Measurements from ENCODE around the gene LRP1B.
"Not testable (repeated sequence)": the region's sequence is repeated elsewhere in the genome, so short reads cannot be mapped to it uniquely, and the experiment has no call there.

Gene LRP1B

DNA sequence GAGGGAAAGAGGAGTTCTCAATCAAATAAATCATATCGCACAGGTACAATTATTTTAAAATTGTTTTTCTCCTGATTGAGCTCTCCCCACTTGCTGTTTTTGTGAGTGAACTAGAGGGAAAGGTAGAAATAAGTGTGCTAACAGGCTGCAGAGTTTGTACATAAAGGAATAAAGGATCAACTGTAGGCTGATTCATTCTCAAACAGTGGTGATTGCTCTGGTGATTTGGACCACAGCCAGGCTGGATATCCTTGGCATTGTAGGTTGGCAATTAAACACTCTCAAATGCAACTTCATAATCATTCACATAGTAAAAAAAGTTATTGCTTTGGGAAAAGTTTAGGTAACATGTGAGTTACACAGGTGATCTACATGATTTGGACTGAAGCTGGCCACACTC, 29.8 kb downstream of the LRP1B start:
- no peak for DNase-seq

DNA sequence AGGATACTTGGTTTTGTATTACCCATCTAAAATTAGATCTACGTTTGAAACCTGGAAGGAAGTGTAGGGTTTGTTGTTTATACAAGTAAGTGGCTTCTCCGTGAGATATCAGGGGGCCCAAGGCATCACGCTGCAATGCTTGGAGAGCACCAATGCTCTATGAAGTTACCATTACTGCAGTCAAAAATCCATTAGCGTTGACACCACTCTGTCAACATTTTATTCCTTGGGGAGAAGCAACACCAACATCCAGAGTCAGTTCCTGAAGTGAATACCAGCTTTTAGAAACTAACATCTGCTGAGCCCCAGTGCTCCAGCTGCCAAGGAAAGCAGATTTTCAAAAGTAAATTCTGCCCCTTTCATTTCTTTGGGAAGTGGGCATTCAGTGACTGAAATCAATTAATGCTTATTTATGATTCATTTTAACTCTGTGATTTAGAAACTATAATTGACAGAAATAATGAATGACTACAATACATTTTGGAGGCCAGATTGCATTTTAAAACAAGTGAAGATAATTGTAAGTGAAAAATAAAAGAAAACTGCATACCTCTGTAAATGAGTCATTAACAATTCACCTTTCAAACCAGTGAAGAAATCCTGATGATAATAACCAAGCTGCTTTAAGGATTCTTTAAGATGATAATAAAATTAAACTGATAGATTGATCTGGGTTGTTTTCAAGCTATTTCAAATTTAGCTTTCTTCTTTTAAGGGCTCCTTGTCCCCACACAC, 30.5 kb downstream of the LRP1B start:
- no peak for DNase-seq

DNA sequence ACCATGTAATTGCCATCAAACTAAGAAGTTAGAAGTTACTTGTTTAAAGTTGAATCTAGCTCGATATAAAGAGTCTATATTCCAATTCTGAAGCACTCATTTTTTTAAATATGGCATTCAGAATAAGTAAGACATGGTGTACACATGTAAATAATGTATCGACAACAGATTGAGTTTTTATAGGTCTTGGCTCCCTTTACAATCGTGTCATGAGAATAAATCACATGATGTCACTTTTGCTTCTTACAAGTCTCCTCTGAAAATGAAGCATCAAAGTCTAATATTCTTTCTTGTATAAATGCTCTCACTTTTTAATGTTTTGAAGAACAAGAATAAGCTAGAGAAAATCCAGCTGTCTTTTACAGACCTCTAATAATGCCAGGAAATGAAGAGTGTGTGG, 33.1 kb downstream of the LRP1B start:
- DNase-seq, result no peak

DNA sequence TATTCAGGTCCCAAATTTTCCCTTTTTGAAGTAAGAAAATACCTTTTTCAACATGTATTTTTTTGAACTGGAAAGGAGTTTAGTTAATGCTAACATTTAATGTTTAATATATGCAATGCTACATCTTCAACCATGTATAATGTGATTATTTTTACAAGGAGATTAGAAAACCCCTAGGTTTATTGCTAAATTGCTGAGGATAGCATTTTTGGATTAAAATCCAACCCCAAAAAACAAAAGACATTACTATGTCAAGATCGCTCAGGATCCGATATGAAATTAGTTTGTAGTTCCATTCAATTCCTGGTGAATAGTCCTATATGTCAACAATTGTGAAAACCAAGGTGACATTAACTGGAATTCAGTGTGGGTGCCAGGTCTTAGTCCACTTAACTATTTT, 35.2 kb downstream of the LRP1B start:
- no peak for DNase-seq

DNA sequence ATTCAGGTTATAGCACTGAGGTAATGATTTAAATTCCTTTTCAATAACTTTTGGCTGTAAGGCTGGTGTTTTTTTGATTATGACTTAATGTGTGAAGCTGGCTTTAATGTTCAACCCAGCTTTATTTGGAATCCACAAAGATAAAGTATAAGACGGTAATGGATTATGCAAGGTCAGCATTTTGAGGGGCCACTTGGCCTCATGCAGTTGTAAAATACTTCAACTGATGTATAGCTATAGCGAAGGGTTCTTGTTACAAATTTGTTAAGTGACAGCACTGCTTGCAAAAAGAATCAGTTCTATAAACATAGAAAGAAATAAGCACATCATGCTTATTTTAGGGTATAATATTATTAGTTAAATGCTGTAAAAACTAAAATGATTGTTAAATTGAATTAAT, 36.6 kb downstream of the LRP1B start:
- DNase-seq, result no peak

DNA sequence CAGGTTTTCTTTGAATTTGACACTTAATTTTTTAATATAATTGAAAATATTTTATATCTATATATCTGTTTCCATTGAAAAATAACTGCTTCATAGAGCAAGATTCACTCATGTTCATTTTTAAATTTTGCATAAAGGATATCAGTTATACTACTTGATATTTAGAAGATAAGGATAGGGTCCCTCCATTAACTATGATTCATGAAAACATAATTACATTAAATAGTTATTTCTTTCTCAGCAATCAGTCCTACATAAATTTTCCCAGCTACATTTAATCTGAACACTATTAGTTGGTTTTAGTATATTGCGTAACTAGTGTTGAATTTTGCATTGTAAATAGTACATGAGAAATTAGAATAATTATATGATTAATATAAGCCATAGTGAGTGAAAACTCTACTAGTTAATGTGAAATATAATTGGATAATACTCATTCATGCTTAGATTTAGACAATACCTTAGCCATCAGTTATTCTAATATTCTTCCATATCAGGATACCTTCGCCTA, 42.7 kb downstream of the LRP1B start:
- no peak for DNase-seq

DNA sequence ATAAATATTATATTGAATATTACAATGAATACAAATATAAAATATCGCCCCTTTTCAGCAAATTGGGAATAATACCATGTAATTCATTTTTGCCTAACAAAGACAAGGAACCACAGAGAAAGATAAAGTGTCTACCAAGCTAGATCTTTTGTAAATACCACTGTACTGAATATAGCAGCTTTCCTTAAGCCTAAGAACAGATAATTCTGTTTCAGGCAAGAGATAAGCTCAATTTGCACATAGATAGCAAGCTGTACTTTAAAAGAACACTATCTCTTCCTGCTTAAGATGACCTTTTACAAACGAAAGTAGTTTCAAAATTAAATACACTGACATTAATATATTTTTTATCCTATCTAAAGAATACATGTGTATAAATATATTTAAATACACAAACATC, 43.2 kb downstream of the LRP1B start:
- DNase-seq, result not testable (repeated sequence)

DNA sequence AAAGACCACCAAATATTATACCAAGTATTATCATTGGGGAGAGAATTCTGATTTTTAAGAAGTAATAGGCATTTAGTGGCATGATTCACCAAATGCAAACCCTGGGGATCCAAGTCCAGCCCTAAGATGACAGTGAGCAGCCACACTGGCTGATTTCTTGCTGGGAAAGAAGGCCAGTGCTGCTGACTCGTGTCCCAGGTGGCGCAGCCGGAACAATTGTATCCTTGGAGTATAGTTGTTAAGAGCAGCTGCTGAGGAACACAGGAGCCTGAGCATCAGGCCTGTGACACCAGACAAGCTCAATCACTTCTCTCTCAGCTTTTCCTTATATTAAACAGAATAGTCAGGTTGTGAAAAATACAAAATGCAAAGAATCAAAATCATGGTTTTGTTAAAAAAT, 48.4 kb downstream of the LRP1B start:
- no peak for DNase-seq

DNA sequence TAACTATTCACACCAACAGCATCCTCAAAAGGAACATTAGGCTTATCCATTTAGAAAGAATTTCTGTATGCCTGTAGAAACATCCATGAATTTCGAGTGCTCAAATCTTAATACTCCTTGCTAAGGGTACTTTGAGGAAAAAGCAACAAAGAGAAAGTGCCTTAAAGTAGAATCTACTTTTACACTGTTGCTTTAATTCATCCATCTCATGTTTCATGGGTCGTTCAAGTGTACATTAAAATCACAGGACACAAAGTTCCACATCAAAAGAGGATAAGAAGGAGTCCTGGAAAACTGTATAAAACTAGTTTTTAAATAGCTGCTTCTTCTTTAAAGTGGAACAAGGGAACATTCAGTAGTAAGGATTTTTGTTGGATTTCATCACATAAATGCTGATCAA, 54.5 kb downstream of the LRP1B start:
- DNase-seq, result no peak

DNA sequence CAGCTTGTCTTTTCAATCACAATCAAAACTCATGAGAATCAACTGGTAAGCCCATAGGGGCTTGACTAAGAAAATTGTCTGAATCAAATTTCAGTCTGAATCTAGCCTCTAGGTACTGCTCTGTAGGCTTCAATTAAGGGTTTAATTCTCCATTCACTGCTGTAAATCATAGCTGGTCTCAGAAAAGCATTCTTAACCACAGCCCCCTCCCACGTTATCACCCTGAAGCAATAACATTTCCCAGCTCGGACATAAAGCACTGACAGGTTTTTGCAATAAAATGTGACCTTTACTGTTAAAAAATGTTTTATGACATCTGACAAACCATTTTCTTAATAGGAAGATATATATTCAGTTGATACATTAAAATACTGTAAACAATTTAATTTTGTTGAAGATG, 55.0 kb downstream of the LRP1B start:
- no peak for DNase-seq

DNA sequence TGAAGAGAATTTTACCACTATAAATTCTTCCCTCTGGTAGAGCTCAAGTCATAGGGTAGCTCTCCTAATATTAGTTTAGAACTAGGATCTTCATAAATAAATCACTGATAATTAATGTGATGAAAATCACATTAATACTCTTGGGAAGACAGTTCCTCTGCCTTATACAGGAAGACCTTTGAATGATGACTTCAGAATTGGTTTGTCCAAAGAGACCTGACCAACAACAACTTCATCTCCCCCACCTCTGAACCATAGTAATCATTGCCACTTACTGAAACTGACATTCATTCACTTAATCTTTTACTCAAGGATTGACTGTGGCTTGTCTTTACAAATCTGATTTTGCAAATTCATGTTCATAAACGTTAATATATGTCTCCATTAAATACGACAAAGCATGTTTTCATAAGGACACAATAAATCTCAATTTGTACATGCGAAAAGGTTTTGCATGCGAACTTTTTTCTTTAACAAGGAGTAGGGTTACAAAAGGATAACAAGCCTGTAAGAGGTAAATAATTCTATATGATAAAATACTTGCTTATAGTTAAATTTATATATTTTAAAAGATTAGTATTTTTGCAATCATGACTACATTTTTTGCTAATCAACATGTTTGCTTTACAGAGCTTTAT, 61.4 kb downstream of the LRP1B start:
- no peak for DNase-seq

DNA sequence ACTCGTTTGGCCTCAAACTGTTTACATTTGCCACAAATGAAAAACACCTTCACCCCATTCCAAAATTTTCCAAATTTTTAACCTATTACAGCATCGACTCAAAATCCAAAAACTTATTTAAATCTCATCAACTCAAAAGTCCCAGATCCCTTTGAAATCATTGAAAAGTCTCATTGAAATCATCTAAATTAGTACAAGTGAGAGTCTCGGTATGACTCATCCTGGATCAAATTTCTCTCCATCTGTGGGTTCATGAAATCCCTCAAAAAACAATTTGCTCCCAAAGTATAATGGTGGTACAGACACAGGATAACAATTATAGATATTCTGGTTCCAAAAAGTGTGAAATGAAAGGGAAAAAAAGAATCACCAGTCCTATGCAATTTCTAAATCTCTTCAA, 65.1 kb downstream of the LRP1B start:
- DNase-seq, result no peak

DNA sequence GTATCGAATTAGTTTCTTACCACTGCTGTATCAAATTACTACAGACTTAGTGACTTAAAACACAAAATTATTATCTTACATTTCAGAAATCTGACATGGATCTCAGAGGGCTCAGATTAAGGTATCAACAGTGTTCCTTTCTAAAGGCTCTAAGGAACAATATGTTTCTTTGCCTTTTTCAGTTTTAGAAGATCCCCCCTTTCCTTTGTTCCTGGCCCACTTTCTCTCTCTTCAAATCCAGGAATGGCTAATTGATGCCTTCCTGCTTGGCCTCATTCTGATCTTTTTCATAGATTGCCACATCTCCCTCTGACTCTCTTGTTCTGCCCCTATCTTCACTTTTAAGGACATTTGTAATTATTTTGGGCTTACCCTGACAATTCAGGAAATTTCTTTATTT, 65.7 kb downstream of the LRP1B start:
- DNase-seq, result no peak

DNA sequence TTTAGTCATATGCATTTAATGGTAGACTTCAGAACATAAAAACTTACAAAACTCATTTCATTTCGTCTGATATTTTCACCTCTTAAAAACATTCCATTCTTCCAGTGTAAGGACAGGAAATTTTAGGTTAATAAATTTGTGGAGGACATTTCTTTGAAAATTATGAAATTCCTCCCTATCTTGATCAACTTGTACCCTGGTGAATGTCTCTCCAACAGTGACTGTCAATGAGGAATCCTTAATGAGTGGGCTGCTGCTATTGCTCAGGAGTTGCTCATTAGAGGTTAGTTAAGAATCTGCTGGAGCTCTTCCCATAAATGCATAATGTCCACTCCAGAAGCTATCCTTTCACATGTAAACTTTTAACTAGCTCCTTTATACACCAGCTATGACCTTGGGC, 69.1 kb downstream of the LRP1B start:
- no peak for DNase-seq

DNA sequence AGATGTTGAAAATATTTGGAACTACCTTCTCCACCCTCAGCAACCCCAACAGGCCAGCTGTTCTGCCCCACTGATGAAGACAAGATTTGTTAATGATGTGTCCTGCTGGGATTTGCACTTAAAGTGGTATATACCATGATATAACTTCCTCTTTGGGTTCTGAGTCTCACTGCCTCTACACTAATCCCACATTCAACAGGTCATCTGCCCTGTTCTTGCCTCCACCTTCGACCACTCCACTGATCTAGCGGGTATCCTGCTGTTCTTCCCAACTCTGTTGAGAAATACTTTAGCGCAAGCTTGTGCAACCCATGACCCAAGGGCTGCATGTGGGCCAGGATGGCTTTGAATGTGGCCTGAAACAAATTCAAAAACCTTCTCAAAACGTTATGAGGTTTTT, 72.7 kb downstream of the LRP1B start:
- no peak for DNase-seq

DNA sequence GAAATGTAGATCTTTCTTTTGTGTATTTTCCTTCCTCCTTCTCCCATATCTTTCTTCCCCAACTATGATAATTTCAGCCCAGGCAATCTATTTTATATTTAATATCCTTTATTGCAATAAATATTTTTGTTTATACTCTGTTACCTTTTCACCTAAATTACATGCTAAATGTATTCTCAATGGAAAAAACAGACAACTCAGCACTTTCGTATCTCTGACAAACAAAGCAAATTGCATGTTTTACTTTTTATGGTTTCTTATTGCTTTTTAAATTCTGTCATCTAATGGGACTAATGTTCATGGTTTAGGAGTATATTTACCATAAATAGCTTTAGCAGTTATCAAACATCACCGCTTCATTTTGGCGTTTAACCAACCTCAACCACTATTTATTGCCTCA, 74.0 kb downstream of the LRP1B start:
- DNase-seq, result no peak

DNA sequence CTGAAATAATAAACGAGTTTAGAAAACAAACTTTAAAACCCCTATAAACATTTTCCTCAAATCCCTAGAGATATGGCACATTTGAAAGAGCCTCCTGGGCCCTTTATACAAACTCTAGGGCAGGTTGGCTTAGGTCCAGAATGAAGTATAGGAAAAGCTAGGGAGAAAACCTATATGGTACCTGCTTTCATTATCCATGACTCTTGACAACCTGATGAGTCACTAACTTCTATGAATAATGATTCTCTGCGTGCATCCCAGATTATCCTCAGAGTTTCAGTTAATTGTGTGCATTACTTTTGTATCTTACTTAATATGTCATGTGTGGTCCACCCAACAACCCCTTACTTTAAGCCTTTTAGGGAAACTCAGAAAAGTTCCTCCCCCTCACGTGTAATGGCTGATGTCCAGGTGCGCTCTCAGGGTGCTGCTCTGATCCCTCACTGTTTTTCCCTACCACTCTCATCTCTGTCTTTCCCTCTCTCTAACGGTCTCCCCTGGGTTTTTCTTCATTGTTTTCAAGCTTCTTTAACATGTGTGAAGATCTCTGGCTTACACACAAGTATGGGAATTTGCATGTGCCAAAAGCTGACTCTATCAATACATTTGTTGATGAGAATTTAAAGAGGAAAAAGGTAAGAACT, 78.5 kb downstream of the LRP1B start:
- no peak for DNase-seq

DNA sequence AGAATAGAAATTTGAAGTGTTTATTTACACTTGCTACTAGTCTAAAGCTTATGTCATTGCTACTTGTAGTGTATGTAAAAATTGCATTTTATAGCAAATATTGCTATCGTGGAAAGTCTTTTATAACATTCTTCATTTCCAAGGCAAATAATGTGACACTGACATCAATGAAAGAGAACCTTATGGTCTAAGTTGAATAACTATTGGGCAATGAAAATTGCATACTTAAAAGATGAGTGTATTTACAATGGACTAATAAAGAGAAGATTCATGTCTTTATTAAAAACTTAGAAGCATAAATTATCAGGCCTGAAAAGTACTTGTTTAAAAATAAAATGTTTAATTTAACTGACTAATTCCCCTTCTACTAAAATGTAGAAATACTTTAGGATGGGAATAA, 82.2 kb downstream of the LRP1B start:
- no peak for DNase-seq

DNA sequence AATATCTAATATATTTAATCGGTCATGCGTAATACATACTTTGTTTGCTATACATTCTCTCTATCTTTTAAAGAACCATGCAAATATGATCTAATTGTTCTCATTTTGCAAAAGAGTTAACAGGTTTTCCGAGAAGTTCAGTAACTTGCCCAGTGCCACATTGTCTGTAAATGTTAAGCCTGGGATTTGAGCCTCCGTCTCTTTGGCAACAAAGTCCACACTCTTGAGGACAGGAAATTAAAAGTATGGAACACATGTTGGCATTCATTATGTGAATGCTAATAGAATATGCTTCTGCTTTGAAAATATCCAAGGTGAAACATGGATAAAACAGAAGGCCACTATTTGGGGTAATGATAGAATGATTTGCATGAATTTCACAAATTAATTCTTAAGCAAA, 85.2 kb downstream of the LRP1B start:
- DNase-seq, result no peak

DNA sequence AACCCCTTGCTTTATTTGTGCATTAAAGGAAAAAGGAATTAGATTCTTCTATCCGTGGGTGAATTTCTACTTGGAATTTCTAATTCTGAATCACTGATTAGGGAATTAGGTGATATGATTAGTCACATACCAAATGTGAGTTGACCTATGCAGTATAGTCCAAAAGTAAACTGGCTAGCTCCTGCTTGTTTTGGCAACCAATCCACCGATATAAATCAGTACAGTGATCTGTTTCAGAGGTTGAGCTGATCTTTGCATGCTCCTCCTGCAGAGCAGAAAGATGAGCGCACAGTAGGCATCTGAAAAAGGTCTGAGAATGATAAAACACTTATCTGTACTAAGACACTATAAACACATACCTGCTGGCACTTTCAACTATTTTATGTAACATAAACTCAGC, 86.6 kb downstream of the LRP1B start:
- no peak for DNase-seq

DNA sequence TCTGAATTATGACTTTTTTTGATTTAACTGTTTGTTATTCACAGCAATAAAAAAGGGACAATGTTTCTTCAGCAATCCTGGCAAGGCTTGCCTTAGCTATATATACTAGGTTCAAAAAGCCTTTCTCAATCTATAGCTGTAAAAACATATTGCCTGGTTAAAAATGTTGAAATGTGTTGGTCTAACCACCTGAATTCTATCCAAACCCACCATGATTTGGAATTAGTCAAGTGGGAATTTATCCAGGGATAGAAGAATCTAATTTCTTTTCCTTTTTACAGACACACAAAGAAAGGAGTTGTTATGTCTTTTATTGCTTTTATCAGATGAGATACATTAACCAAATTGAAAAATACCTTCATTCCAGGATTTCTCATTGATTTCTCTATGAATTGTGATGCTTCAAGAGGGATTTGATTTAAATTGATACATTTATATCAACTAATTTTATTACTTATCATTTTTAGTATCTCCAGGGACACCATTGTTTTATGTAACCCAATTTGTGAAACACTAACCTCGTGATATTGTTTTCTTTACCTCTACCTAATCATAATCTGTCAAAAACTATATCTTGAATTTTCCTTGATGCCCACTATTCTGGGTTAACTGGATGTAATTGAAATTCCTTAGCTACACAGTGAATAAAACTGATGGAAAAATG, 88.1 kb downstream of the LRP1B start:
- no peak for DNase-seq

DNA sequence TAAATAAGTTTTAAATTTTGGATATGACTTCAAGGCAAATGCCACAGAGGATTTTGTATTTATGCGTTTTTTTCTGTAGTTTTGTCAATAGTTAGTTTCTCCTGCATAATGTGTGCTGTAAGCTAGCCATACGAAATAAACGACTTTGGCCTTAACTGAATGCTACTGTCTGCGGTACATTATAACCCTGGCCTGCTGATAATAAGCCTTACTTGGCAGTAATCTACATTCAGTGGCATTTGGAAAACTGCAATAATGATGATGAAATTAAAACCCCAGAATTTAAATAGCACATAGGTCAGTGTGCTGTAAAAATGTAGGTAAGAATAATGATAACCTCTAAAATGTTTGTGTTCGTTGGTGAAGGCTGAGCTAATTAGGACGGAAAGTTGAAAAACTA, 88.8 kb downstream of the LRP1B start:
- DNase-seq, result no peak

DNA sequence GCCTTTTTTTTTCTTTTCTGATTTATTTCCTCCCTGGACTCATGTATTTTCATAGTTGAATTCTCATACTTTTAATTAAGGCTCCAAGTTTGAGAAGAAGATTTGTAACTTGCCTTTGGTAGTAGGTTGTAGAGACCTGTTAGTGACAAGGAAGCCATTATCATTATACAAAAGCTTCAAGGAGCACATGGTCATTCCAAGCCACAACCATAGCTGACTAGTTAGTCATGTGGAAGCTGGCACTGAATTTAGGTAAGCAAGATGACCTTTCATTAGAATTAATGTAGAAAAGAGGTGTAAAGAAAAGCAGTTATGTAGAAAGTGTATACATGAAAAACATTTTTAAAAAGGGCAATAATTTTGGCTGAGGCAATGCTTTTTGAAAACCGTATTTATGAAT, 89.7 kb downstream of the LRP1B start:
- no peak for DNase-seq

DNA sequence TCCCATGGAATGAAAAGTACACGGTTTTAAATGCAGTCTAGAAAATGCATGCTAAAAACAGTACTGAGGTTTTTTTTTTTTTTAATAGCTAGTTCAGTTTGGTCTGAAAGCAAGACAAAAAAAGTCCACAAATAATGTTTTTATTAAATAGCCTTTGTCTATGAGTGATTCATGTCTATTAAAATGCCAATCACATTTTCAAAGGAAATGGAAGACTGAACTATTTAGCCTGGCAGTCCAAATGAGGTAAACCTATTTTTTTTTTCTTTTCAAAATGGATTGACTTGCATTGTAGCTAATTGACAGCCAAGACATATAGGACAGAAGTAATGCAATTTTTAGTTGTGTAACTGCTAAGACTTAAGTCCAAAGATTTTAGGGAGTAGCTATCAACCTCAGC, 90.3 kb downstream of the LRP1B start:
- no peak for DNase-seq
